ENCODE results near the gene TMC5. TPM values are rescaled to one million over a fixed set of nuclear protein-coding genes. Genes with fewer than 3 reads are reported as not detected.
"Not testable (repeated sequence)": the region's sequence is repeated elsewhere in the genome, so short reads cannot be mapped to it uniquely, and the experiment has no call there.

TMC5 gene
- total RNA-seq (2014; rRNA removed; shearing (Covaris generic); ENCODE audit: low replicate concordance) = not detected in 2 replicates

GRCh38 chr16:19417640-19418039 is at the start of gene TMC5:
Gene TMC5 (plus strand): TSS chr16:19417883. CDS start chr16:19440039, 22,156 bp downstream.
- H3K4me2 ChIP-seq (ENCODE audit: low read depth, low read length, poor library complexity, severe bottlenecking) = no peak within 1 kb of the TSS
- no peak within 1 kb of the TSS for H2AFZ ChIP-seq (ENCODE audit: low read length)

DNA sequence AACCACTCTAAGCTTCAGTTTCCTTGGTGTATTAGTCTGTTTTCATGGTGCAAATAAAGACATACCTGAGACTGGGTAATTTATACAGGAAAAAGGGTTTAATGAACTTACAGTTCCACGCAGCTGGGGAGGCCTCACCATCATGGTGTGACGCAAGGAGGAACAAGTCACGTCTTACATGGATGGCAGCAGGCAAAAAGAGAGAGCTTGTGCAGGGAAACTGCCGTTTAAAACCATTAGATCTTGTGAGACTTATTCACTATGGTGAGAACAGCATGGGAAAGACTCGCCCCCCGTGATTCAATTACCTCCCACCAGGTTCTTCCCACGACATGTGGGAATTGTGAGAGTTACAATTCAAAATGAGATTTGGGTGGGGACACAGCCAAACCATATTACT is 45.1 kb upstream of the TMC5 start:
- H3K9me2 ChIP-seq (replicated peaks; ENCODE audit: insufficient read depth, low read length); H3K9me3 ChIP-seq (ENCODE audit: low read length); DNase-seq; H3K4me2 ChIP-seq (ENCODE audit: low read depth, low read length, poor library complexity, severe bottlenecking); H3K36me3 ChIP-seq (ENCODE audit: insufficient read depth, low read length); H2AFZ ChIP-seq (ENCODE audit: low read length); H3K4me3 ChIP-seq (ENCODE audit: low read length); H3K27me3 ChIP-seq (ENCODE audit: low read length); H3K4me1 ChIP-seq (ENCODE audit: low read length); H3K79me2 ChIP-seq (ENCODE audit: low read length); H3K9ac ChIP-seq (ENCODE audit: low read length); H4K20me1 ChIP-seq (ENCODE audit: insufficient read depth, low read depth, low read length); H3K27ac ChIP-seq (ENCODE audit: low read length): not testable (repeated sequence)

More at GRCh38 chr16:19417640-19418039, at the start of gene TMC5:
- Histone ChIP-seq H3K4me1 (ENCODE audit: low read length) (no peaks in the 10 kb centered on the region), H3K36me3 (ENCODE audit: insufficient read depth, low read length) (no peaks in the 10 kb centered on the region), H3K79me2 (ENCODE audit: low read length) (no peaks in the 10 kb centered on the region), H3K9me3 (ENCODE audit: low read length) (no peaks in the 10 kb centered on the region), H3K27me3 (ENCODE audit: low read length) (no peaks in the 10 kb centered on the region), H3K9me2 (replicated peaks; ENCODE audit: insufficient read depth, low read length) (no peaks in the 10 kb centered on the region), H3K9ac (ENCODE audit: low read length) (no peak within 1 kb of the TSS), H3K27ac (ENCODE audit: low read length) (no peak within 1 kb of the TSS), H3K4me3 (ENCODE audit: low read length) (no peak within 1 kb of the TSS), H4K20me1 (ENCODE audit: insufficient read depth, low read depth, low read length) (no peaks in the 10 kb centered on the region)
- no peak for DNase-seq

GRCh38 chr16:19374402-19374801 is 43.3 kb upstream of the TMC5 start:
- Histone ChIP-seq H3K9me3 (ENCODE audit: low read length) (no peaks in the 10 kb centered on the region), H3K4me1 (ENCODE audit: low read length) (no peaks in the 10 kb centered on the region), H3K9ac (ENCODE audit: low read length) (no peak overlapping the region), H3K36me3 (ENCODE audit: insufficient read depth, low read length) (no peaks in the 10 kb centered on the region), H3K27me3 (ENCODE audit: low read length) (no peaks in the 10 kb centered on the region), H3K4me3 (ENCODE audit: low read length) (no peak overlapping the region), H4K20me1 (ENCODE audit: insufficient read depth, low read depth, low read length) (no peaks in the 10 kb centered on the region; the same call in 1 of the 2 replicates), H2AFZ (ENCODE audit: low read length) (no peak overlapping the region), H3K9me2 (replicated peaks; ENCODE audit: insufficient read depth, low read length) (no peaks in the 10 kb centered on the region), H3K79me2 (ENCODE audit: low read length) (no peaks in the 10 kb centered on the region), H3K27ac (ENCODE audit: low read length) (no peak overlapping the region), H3K4me2 (ENCODE audit: low read depth, low read length, poor library complexity, severe bottlenecking) (no peak overlapping the region)
- no peak for DNase-seq

- no peaks in the 10 kb centered on the region; the same call in 1 of the 2 replicates for H4K20me1 ChIP-seq (ENCODE audit: insufficient read depth, low read depth, low read length)
- no peaks in the 10 kb centered on the region for H3K9me2 ChIP-seq (replicated peaks; ENCODE audit: insufficient read depth, low read length)
- H2AFZ ChIP-seq (ENCODE audit: low read length) = no peak overlapping the region
These were observed 42.0 kb upstream of the TMC5 start for GRCh38 chr16:19375561-19376158.

GRCh38 chr16:19377864-19378263 is 39.8 kb upstream of the TMC5 start:
- no peak overlapping the region for H3K9ac ChIP-seq (ENCODE audit: low read length)
- no peaks in the 10 kb centered on the region for H3K4me1 ChIP-seq (ENCODE audit: low read length)
- no peak overlapping the region for H2AFZ ChIP-seq (ENCODE audit: low read length)

More at GRCh38 chr16:19375561-19376158, 42.0 kb upstream of the TMC5 start:
- no peaks in the 10 kb centered on the region for H3K4me1 ChIP-seq (ENCODE audit: low read length)
- no peaks in the 10 kb centered on the region for H3K27me3 ChIP-seq (ENCODE audit: low read length)
- H3K36me3 ChIP-seq (ENCODE audit: insufficient read depth, low read length) = no peaks in the 10 kb centered on the region
- no peaks in the 10 kb centered on the region for H3K79me2 ChIP-seq (ENCODE audit: low read length)
- H3K9ac ChIP-seq (ENCODE audit: low read length) = no peak overlapping the region
- no peak overlapping the region for H3K27ac ChIP-seq (ENCODE audit: low read length)
- peak; percentile 83 for DNase-seq
- no peak overlapping the region for H3K4me2 ChIP-seq (ENCODE audit: low read depth, low read length, poor library complexity, severe bottlenecking)
- H3K4me3 ChIP-seq (ENCODE audit: low read length) = no peak overlapping the region
- H3K9me3 ChIP-seq (ENCODE audit: low read length) = no peaks in the 10 kb centered on the region

DNA sequence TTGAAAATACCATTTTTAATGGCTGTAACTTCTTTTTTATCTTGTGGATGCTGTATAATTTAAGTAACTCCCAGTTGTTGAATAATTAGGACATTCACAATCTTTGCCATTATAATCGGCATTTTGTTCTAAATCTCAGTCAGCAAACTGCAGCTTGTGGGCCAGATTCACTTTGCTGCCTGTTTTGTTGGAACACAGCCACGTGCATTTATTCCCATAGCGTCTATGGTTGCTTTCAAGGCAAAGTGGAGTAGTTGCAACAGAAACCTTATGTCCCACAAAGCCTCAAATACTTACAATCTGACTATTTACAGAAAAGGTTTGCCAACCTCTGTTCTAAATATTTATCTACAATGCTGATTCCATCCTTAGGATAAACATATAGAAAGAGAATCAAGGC is 39.2 kb upstream of the TMC5 start:
- Histone ChIP-seq H3K4me2 (ENCODE audit: low read depth, low read length, poor library complexity, severe bottlenecking) (no peak overlapping the region), H3K9me3 (ENCODE audit: low read length) (no peaks in the 10 kb centered on the region), H3K27ac (ENCODE audit: low read length) (no peak overlapping the region), H3K9ac (ENCODE audit: low read length) (no peak overlapping the region), H3K4me1 (ENCODE audit: low read length) (no peaks in the 10 kb centered on the region), H3K79me2 (ENCODE audit: low read length) (no peaks in the 10 kb centered on the region), H3K27me3 (ENCODE audit: low read length) (no peaks in the 10 kb centered on the region), H4K20me1 (ENCODE audit: insufficient read depth, low read depth, low read length) (no peaks in the 10 kb centered on the region; the same call in 1 of the 2 replicates), H3K36me3 (ENCODE audit: insufficient read depth, low read length) (no peaks in the 10 kb centered on the region), H2AFZ (ENCODE audit: low read length) (no peak overlapping the region), H3K9me2 (replicated peaks; ENCODE audit: insufficient read depth, low read length) (no peaks in the 10 kb centered on the region), H3K4me3 (ENCODE audit: low read length) (no peak overlapping the region)
- DNase-seq = no peak

More at GRCh38 chr16:19377864-19378263, 39.8 kb upstream of the TMC5 start:
- H3K27ac ChIP-seq (ENCODE audit: low read length) = no peak overlapping the region
- no peaks in the 10 kb centered on the region for H3K79me2 ChIP-seq (ENCODE audit: low read length)
- peak; percentile 64 for DNase-seq
- H3K9me3 ChIP-seq (ENCODE audit: low read length) = no peaks in the 10 kb centered on the region
- no peak overlapping the region for H3K4me2 ChIP-seq (ENCODE audit: low read depth, low read length, poor library complexity, severe bottlenecking)
- no peaks in the 10 kb centered on the region for H3K9me2 ChIP-seq (replicated peaks; ENCODE audit: insufficient read depth, low read length)
- H4K20me1 ChIP-seq (ENCODE audit: insufficient read depth, low read depth, low read length) = no peaks in the 10 kb centered on the region; the same call in 1 of the 2 replicates
- H3K4me3 ChIP-seq (ENCODE audit: low read length) = no peak overlapping the region
- no peaks in the 10 kb centered on the region for H3K27me3 ChIP-seq (ENCODE audit: low read length)
- H3K36me3 ChIP-seq (ENCODE audit: insufficient read depth, low read length) = no peaks in the 10 kb centered on the region

DNA sequence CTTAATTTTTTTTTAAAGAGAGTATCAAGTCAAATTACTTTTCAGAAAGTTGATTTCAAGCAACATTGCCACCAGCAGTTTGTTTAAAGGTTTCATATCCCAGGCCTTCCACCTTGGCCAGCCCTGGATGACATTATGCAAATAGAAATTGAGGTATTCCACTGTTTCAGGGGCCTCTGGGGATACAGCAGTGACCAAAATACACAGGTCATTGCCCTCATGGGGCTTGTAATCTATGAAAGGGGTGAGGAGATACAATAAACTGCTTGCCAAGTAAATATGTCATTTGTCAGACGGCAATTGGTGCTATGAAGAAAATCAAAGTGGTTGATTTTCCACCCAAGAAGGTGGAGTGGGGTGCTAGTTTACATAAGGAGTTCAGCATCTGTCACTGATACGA is 37.8 kb upstream of the TMC5 start:
- no peaks in the 10 kb centered on the region; the same call in 1 of the 2 replicates for H4K20me1 ChIP-seq (ENCODE audit: insufficient read depth, low read depth, low read length)

DNA sequence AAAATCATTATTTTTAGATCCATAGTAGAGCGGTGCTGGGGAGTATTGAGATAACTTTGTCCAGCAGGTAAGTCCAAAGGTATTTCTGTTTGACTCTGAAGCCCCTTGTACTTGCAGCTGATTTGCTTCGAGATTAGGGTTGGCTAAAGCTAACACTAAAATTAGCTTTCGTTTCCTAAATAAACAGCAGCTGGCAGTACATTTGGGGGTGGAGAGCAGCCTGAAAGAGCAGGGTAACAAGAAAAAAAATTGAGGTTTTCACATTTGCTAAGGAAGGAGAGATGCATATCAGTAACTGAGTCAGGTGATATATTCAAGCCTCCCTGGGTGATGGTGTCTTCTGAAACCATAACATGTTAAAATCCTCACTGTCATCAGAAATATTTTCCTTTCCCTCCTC is 37.4 kb upstream of the TMC5 start:
- no peak overlapping the region for H3K9ac ChIP-seq (ENCODE audit: low read length)

More for the DNA sequence above, 37.8 kb upstream of the TMC5 start:
- no peaks in the 10 kb centered on the region for H3K9me2 ChIP-seq (replicated peaks; ENCODE audit: insufficient read depth, low read length)
- H2AFZ ChIP-seq (ENCODE audit: low read length) = no peak overlapping the region
- no peaks in the 10 kb centered on the region for H3K79me2 ChIP-seq (ENCODE audit: low read length)
- H3K27ac ChIP-seq (ENCODE audit: low read length) = no peak overlapping the region
- no peaks in the 10 kb centered on the region for H3K36me3 ChIP-seq (ENCODE audit: insufficient read depth, low read length)
- no peaks in the 10 kb centered on the region for H3K4me1 ChIP-seq (ENCODE audit: low read length)
- no peak overlapping the region for H3K4me2 ChIP-seq (ENCODE audit: low read depth, low read length, poor library complexity, severe bottlenecking)
- no peak overlapping the region for H3K4me3 ChIP-seq (ENCODE audit: low read length)
- H3K27me3 ChIP-seq (ENCODE audit: low read length) = no peaks in the 10 kb centered on the region
- no peak for DNase-seq
- no peaks in the 10 kb centered on the region for H3K9me3 ChIP-seq (ENCODE audit: low read length)
- no peak overlapping the region for H3K9ac ChIP-seq (ENCODE audit: low read length)

More for the DNA sequence above, 37.4 kb upstream of the TMC5 start:
- Histone ChIP-seq H3K9me3 (ENCODE audit: low read length) (no peaks in the 10 kb centered on the region), H3K36me3 (ENCODE audit: insufficient read depth, low read length) (no peaks in the 10 kb centered on the region), H3K27ac (ENCODE audit: low read length) (no peak overlapping the region), H3K79me2 (ENCODE audit: low read length) (no peaks in the 10 kb centered on the region), H3K4me2 (ENCODE audit: low read depth, low read length, poor library complexity, severe bottlenecking) (no peak overlapping the region), H3K27me3 (ENCODE audit: low read length) (no peaks in the 10 kb centered on the region), H3K4me3 (ENCODE audit: low read length) (no peak overlapping the region), H4K20me1 (ENCODE audit: insufficient read depth, low read depth, low read length) (no peaks in the 10 kb centered on the region; the same call in 1 of the 2 replicates), H2AFZ (ENCODE audit: low read length) (no peak overlapping the region), H3K4me1 (ENCODE audit: low read length) (no peaks in the 10 kb centered on the region), H3K9me2 (replicated peaks; ENCODE audit: insufficient read depth, low read length) (no peaks in the 10 kb centered on the region)
- DNase-seq = no peak
